ENCODE measurements around the gene STX1A.
A peak's percentile ranks its signal among the peaks of the same experiment; 100 is the strongest.
"Not testable (repeated sequence)": the region's sequence is repeated elsewhere in the genome, so short reads cannot be mapped to it uniquely, and the experiment has no call there.

STX1A gene

DNA sequence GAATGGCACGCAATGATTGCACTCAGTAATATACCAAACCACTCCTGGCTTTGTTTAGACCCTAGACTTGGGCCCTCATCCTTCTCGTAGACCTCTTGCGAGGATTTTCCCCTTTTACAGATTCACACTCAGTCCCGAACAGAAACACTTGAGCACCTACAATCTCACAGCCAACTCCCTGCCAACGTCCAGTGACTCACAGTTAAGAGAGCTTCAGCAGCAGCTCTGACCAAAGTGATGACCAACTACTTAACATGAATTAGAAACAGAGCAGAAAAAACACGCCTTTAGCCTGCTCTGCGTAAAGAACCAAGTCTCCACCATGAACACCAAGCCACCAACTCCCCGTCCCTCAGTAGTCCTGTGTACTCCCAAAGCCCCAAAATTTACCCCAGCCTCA is 38.4 kb downstream of the STX1A start:
- DNase-seq (ENCODE audit: low read depth), result no peak

DNA sequence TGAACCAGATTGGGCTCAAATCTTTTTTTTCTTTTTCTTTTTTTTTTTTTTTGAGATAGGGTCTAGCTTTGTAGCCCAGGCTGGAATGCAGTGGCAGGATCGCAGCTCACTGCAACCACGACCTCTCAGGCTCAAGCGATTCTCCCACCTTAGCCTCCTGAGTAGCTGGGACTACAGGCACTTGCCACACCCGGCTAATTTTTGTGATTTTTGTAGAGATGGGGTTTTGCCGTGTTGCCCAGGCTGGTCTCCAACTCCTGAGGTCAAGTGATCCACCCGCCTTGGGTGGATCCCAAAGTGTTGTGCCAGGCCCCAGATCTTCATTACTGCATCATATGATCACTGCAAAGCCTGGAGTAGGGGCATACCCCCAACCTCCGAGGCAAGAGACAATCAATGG is 39.0 kb downstream of the STX1A start:
- no peak for DNase-seq (ENCODE audit: low read depth)

DNA sequence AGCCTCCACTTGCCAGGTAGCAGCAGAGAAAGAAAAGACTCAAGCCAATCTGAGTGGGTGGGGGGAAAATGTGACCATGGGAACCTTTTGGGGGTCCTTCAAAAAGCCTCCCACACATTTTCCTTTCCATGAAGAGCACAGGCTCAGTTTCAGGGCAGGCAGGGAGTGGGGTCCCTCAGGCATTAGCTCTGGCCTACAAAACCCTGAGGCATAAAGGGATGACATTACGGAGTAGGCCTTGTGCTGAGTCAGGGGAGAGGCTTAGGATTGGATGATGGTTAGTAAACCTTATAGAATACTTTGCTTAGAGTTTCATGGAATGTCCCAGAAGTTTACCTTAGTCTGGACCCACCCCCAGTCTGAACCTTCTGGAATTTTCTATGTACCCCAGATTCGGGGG is 39.8 kb downstream of the STX1A start:
- no peak for DNase-seq (ENCODE audit: low read depth)

DNA sequence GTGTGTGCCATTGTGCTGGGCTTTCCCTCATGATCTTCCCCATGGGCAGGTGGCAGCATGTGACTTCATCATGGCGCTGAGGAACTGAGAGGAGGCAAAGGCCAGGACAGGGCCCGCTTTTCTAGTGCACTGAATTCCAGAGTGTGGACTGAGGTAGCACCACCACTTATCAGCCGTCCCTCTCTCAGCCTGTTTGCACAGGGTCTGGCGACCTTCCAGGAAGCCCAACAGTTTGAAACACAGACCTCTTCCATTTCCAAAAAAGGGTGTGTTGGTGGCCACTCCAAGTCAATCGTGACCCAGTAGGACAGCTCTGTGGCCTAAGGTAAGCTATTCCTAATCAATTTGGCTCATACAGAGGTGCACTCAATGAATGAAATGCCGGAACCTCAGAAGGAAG is 40.6 kb downstream of the STX1A start:
- DNase-seq (ENCODE audit: low read depth), result no peak

DNA sequence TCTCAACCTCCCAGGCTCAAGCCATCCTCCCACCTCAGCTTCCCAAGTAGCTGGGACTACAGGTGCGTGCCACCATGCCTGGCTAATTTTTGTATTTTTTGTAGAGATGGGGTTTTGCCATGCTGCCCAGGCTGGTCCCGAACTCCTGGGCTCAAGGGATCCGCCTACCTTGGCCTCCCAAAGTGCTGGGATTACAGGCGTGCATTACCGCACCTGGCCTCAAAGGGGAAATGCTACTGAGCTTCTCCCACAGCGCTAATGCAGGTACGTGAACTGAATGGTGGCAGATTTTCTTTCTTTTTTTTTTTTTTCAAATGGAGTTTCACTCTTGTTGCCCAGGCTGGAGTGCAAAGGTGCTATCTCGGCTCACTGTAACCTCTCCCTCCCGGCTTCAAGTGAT is 43.4 kb downstream of the STX1A start:
- DNase-seq (ENCODE audit: low read depth), result not testable (repeated sequence)

DNA sequence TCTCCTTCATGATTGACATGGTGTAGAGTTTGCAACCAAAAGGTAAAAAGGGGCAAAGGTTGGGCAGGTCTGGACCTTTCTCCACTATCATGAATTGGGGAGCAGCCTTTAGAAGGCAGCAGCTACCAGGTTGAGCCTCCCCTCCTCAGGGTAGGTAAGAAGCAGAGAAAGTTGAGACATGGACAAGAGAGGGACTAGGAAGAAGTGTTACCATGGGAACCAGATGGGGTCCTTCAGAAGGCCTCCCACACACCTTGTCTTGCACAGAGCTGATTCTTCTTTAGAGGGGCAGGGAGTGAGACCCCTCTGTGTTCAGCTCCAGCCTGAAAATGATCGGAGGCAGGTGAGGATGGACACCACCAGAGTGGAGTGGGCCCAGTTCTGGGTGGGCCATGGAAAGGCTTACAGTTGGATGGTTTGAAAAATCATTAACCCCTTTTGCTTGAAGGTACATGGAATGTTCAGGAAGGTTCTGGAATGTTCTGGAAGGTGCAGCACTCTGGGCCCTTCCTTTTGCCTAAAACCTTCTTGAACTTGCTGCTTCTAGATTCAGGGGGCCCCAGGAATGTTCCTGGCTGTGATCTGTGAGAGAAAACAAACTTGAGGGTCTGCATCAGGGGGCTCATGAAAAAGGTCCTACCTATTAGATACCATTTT is 44.9 kb downstream of the STX1A start:
- DNase-seq (ENCODE audit: low read depth), result no peak

DNA sequence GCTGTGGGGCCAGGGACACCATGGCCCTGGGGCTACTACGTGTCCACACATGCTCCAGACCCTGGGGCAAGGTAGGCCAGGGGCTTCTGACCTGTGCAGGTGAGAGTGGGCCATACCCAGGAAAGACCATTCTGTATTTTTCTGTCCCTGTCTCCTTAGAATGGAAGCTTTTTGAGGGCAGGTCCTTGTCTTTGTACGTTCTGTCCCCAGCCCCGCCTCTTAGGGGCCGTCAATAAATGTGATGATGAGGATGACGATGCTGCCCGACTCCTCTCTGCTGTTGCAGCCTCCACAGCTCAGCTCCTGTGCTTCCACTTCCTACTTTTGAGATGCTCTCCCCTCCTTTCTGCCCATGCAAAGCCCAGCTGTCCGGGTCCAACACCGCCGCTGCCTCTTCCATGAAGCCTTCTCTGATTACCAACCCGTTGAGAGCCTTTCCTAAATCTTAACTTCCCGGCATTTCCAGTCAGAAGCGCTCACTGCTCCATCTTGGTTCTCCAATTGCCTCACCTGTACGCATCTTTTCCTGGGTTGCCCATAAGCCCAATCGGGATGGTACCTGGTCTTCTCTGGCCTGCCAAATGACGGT is 47.5 kb downstream of the STX1A start:
- no peak for DNase-seq (ENCODE audit: low read depth)

DNA sequence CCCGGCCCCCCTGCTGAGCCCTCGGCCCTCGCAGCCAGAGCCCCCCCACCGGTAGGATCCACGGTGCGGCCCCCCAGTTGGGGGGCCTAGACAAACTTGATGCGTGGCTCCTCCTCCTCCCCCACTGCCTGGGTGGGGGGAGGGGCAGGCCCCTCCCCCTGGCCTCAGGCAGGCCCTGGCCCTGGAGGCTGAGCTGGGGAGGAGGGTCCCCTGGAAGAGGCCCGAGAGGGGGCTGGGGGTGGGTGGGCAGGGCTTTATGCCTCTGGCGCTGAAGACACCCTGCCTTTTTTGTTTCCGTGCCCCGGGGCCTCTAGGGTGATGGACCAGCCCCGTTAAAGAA is 48.2 kb downstream of the STX1A start:
- no peak for DNase-seq (ENCODE audit: low read depth)

DNA sequence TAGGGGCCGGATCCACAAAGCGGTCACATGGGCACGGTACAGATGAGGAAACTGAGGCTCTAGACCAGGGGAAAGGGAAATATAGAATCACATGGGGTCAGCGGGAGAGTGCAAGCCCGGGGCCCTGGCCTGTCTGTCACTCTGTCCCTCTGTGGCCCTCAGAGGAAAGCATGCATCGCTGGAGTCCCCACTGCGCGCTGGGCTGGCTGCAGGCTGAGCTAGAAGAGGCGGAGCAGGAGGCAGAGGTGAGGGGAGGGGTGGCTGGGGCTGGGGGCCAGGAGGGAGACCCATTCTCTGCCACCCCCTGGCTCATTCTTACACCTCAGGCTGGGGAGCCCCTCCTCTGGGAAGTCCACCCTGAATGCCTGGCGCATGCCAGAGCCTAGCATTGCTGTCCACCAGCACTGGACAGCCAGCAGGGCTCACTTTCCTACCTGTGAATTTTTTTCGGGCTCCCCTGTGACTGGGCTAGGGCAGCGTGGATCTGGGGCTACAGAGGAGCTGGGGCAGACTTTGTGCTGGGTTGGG is 49.5 kb downstream of the STX1A start:
- DNase-seq (ENCODE audit: low read depth), result no peak

DNA sequence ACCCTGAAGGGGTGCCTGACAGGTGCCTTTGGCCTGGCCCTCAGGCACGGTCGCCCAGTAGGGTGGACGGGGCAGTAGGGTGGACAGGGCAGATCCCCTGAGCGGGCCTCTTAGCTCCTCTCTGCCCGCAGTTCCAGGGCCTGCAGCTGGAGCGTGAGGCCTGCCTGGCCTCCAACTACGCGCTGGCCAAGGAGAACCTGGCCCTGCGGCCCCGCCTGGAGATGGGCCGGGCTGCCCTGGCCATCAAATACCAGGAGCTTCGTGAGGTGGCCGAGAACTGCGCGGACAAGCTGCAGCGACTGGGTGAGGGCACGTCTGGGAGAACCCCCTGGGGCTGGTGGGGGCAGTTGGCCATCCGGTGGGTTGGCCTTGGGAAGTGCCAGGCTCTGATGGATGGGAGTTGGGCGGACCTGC is 50.2 kb downstream of the STX1A start:
- DNase-seq (ENCODE audit: low read depth), result no peak

DNA sequence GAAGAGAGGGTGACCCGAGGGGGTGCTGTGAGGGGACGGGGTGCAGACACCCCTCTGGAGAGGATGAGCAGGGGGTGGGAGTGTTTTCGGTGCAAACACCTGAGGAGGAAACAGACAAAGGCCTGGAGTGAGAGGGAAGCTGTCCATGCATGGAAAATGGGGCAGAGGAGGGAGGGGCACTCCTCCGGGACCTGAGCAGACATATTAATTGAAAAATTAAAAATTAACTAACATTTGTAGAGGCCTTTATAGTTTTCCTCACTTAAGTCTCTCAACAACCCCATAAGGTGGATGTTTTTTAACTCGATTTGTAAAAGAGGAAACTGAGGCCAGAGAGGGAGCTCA is 50.6 kb downstream of the STX1A start:
- DNase-seq (ENCODE audit: low read depth), result no peak

DNA sequence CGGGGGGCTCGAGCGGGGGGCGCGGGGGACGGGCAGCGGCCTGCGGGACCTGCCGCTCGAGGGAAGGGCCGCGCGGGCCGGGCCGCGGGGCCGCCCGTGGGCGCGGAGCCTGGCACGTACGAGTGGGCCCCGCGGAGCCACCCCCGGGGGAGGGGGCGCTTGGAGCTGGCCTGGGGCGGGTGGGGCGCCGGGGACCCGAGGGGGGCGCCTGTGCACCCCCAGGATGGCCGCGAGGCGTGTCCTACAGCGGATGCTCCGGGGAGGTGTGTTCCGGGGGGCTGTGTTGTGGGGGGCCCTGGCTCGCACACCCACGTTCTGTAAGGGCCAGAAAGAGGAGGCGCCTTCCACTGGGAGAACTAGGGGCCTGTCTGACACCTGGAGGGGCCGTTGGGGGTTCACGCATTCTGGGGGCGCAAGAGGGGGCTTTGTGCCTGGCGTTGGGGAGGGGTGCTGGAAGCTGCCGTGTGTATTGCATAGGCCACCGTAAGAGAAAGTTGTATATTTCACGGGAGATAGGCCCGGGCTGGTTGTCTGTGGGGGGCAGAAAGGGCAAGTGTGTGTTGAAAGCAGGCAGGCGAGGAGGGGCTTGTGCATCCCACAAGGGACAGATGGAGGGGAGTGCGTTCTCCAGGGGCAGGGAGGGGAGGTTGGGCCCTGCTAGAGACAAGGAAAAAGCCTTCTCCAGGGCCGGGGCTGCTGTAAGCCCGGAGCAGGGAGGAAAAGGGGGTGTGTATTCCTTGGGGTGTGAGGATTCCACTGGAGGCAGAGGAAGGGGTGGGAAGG is 51.2 kb downstream of the STX1A start:
- no peak for DNase-seq (ENCODE audit: low read depth)

DNA sequence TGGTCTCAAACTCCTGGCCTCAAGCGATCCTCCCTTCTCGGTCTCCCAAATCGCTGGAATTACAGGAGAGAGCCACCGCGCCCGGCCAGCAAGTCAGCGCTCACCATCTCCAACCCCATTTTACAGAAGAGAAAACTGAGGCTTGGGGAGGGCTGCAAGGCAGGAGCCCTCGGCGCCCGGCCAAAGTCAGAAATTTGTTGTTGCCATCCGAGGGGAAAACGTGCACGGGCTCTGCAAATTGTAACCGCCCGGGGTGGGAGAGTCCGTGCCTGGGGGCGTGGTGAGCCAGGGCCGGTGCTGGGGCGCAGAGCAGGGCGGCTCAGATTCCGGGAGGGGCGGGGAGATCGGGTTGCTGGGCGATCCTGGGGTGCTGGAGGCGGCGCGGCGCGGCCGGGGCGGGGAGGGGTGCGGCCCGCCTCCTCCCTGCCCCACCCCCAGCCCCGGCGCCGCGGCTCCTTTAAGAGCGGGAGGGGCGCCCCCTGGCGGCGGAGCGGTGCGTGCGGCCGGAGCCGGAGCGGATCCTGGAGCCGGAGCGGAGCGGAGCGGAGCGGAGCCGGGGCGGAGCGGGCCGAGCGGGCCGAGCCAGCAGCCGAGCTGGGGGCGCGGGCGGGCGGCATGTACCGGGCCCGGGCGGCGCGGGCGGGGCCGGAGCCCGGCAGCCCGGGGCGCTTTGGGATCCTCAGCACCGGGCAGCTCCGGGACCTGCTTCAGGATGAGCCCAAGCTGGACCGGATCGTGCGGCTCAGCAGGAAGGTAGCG is 51.9 kb downstream of the STX1A start, which contains the start of gene VPS37D:
Gene VPS37D, plus strand, starts transcription at position 488 of the 759 bp plus-strand sequence. Its CDS starts 128 bp downstream, at position 616.
- DNase-seq (ENCODE audit: low read depth), result peak; percentile 88

DNA sequence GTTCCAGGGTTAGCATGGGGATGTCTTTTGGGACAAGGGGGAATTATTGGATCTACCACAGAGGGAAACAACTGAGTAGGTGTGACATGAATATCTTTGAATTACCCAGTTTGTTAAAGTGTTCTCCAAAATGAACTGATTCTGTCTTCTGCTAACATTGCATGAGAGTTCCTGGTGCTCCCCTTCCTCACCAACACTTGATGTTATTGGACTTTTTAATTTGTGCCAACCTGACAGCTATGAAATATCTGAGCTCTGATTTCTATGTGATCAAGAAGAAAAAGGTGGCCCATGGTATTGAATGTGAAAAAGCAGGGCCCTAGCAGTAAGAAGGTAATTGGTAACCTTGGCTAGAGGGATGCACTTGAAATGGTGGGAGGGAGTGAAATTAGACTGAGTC is 56.4 kb downstream of the STX1A start:
- DNase-seq (ENCODE audit: low read depth), result no peak

DNA sequence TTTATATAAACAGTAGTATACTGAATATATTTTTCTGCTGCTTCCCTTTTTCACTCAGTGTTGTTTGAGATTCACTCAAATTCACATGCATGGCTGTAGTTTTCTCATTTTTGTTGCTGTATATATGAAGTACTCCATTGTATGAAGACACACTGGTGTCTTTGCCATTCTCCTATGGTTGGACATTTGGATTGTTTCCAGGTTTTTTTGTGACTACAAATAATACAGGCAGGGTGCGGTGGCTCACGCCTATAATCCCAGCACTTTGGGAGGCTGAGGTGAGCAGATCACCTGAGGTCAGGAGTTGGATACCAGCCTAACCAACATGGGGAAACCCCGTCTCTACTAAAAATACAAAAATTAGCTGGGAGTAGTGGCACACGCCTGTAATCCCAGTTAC is 58.9 kb downstream of the STX1A start:
- not testable (repeated sequence) for DNase-seq (ENCODE audit: low read depth)

DNA sequence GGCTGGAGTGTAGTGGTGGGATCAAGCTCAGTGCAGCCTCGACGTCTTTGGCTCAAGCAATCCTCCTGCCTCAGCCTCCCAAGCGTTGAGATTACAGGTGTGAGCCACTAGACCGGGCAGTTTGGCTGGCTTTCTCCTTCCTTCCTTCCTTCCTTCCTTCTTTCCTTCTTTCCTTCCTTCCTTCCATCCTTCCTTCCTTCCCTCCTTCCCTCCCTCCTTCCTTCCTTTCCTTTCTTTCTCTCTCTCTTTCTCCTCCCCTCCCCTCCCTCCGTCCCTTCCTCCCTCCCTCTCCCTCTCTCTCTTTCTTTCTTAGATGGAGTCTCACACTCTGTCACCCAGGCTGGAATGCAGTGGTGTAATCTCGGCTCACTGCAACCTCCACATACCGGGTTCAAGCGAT is 59.5 kb downstream of the STX1A start:
- no peak for DNase-seq (ENCODE audit: low read depth)

DNA sequence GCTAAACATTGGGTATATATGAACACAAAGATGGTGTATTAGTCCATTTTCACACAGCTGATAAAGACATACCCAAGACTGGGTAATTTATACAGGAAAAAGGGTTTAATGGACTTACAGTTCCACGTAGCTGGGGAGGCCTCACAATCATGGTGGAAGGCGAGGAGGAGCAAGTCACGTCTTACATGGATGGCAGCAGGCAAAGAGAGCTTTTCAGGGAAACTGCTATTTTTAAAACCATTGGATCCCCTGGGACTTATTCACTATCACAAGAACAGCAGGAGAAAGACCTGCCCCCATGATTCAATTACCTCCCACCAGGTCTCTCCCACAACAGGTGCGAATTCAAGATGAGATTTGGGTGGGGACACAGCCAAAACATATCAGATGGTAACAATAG is 64.2 kb downstream of the STX1A start:
- not testable (repeated sequence) for DNase-seq (ENCODE audit: low read depth)

DNA sequence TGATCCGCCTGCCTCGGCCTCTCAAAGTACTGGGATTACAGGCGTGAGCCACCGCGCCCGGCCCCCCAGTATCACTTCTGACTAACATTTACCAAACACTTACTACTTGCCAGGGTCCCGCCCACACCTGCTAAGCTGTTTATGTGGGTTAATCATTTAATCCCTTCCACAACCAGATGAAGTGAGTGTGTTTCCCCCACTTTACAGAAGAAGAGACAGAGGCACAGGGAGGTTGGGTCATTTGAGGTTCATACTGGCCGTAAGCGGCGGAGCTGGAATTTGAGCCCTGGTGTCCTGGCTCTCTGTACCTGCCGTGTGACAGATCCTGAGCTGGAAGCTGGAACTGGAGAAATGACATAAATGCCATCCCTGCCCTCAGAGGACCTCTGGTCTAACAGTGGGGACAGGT is 66.9 kb downstream of the STX1A start:
- DNase-seq (ENCODE audit: low read depth), result no peak

DNA sequence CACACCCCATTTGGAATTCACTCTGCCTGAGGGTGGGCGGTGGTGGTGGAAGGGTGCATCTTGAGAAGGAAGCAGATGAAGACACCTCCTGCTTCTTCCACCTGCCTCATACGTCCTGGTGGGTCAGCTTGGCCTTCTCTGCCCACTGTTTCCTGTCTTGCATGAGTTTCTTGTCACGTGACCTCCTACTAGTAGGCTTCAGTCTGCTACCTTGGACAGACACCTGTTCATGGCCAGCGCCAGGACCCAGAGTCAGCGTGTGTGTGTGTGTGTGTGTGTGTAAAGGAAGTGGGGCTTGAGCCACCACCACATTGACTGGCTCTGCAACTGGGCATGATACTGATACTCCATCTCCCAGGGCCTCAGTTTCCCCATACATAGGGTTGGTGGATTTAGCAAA is 68.9 kb downstream of the STX1A start:
- no peak for DNase-seq (ENCODE audit: low read depth)

DNA sequence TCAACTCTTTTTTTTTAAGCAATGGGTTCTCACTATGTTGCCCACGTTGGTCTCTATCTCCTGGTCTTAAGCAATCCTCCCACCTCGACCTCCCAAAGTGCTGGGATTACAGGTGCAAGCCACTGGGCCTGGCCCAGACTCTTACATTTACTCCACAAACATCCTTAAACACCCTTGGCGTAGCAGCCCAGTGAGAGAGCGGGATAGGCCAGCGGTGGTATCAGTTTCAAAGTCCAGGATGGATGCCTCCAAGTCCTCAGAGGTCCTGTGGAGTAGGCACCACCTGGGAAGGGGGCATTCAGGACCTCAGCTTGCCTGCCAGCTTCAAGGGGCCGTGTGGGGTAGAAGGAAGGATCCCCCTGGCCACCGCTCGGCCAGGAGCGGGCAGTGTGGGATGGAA is 69.9 kb downstream of the STX1A start:
- no peak for DNase-seq (ENCODE audit: low read depth)

All from stimulated activated CD8-positive, alpha-beta memory T cell treated with anti-CD3 and anti-CD28 coated beads, Interleukin-12 subunit alpha, Interleukin-12 subunit beta, amount 100 ng/mL, for 1 hour (primary cell).